NCI-H524 (cell line): ENCODE measurements around the gene METAP1.
"Not testable (repeated sequence)": the region's sequence is repeated elsewhere in the genome, so short reads cannot be mapped to it uniquely, and the experiment has no call there.

Experiments used
- DNase-seq, 2 experiments: peaks; one replicate each; lab custom pipeline; 2025; lab: John Stamatoyannopoulos, UW

Gene METAP1

GRCh38 chr4:98995183-98996055 is at the start of gene METAP1:
Gene METAP1, plus strand, starts transcription at chr4:98995721. Its CDS starts 33 bp downstream, at chr4:98995754.
- DNase-seq = peak; percentile 75 to 89

- no peak for DNase-seq
Measured at GRCh38 chr4:98946359-98946758, 49.2 kb upstream of the METAP1 start.

- DNase-seq = no peak
Measured at GRCh38 chr4:98950925-98951324, 44.6 kb upstream of the METAP1 start.

- no peak for DNase-seq
Measured at GRCh38 chr4:98951710-98952109, 43.8 kb upstream of the METAP1 start.

- DNase-seq = no peak
Measured at GRCh38 chr4:98955229-98955628, 40.3 kb upstream of the METAP1 start.

GRCh38 chr4:98958065-98958464 is 37.5 kb upstream of the METAP1 start:
- DNase-seq = no peak

- no peak for DNase-seq
Measured at GRCh38 chr4:98959411-98959810, 36.1 kb upstream of the METAP1 start.

GRCh38 chr4:98961770-98962169 is 33.8 kb upstream of the METAP1 start:
- no peak for DNase-seq

GRCh38 chr4:98963538-98964433 is 31.7 kb upstream of the METAP1 start:
- DNase-seq = no peak

GRCh38 chr4:98966926-98967325 is 28.6 kb upstream of the METAP1 start:
- DNase-seq = no peak

- DNase-seq = no peak
Measured at GRCh38 chr4:98967786-98968329, 27.7 kb upstream of the METAP1 start.

- DNase-seq = no peak
Measured at GRCh38 chr4:98969878-98970785, 25.4 kb upstream of the METAP1 start.

GRCh38 chr4:98976716-98977115 is 18.8 kb upstream of the METAP1 start:
- DNase-seq = no peak

GRCh38 chr4:98977557-98977956 is 18.0 kb upstream of the METAP1 start:
- no peak for DNase-seq

GRCh38 chr4:98987720-98988119 is 7.8 kb upstream of the METAP1 start:
- DNase-seq = no peak

- not testable (repeated sequence) for DNase-seq
Measured at GRCh38 chr4:98992835-98993234, 2.7 kb upstream of the METAP1 start.

- DNase-seq = no peak
Measured at GRCh38 chr4:98993419-98994071, 2.0 kb upstream of the METAP1 start.

GRCh38 chr4:98994474-98995182 is 893 bp upstream of the METAP1 start:
- DNase-seq = no peak

GRCh38 chr4:98996056-98996764 is 689 bp downstream of the METAP1 start:
- peak in 1 of 2 experiments; percentile 5 for DNase-seq

- no peak for DNase-seq
Measured at GRCh38 chr4:98996765-98997068, 1.2 kb downstream of the METAP1 start.
